ENCODE measurements around the gene LRRTM4. TPM values are rescaled to one million over a fixed set of nuclear protein-coding genes. Genes with fewer than 3 reads are reported as not detected.
"Not testable (repeated sequence)": the region's sequence is repeated elsewhere in the genome, so short reads cannot be mapped to it uniquely, and the experiment has no call there.

LRRTM4 gene
- total and polyA plus RNA-seq, 2 of the 13 experiments (the other 11 are each of a cell fraction or from before 2014, with no cell fraction given) = 1.2 TPM

DNA sequence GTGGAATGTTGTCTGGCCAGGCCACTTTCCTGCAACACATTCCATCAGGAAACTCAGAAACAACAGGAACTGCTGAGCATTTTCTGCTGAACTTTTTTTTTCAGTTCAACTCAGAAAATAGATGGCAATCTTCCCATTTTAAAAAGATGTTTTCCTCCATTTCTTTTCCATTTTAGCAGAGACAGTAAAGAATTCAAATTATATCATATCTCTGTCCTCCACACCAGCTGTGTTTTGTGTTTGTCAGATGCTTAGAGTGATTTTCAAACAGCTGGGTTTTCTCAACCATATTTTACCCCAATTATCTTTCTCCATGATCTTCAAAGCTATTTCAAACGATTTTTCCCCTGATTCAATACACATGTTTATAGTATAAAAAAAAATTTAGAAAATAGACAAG, 713.4 kb downstream of the LRRTM4 start:
- H3K9ac ChIP-seq (ENCODE audit: insufficient read depth, low read depth, low read length) = no peak overlapping the region
- no peaks in the 10 kb centered on the region for H3K36me3 ChIP-seq (replicated peaks in 1 of 2; ENCODE audit: control insufficient read depth in 1 of 2, insufficient read depth in 2 of 2, low read length in 2 of 2)
- H3K4me1 ChIP-seq (ENCODE audit: insufficient read depth, low read length) = no peaks in the 10 kb centered on the region
- no peak for DNase-seq (ENCODE audit: low spot score)
- H3K9me3 ChIP-seq (ENCODE audit: low read length) = no peaks in the 10 kb centered on the region
- 0% methylated on average over 1 of the region's 1 CpG for WGBS (ENCODE audit: low lambda C conversion rate)
- H3K27ac ChIP-seq (ENCODE audit: extremely low read length, insufficient read depth, low read length) = no peak overlapping the region
- intact Hi-C loops (cut with micrococcal nuclease; ENCODE audit: unreplicated experiment) (no loop called here), in situ Hi-C loops (cut with HindIII; ENCODE audit: extremely low pct_ligation_motif_present, low pct_unique_long_range_greater_than_20kb) (no loop called here)
- TF ChIP-seq NONO (IDR thresholded peaks at IDR 0.05) (no peak), NONO (CRISPR knock-in tag; conservative IDR thresholded peaks at IDR 0.05) (no peak), HDAC1 (CRISPR knock-in tag; IDR thresholded peaks at IDR 0.05) (no peak), ZC3H4 (CRISPR knock-in tag; IDR thresholded peaks at IDR 0.05; ENCODE audit: borderline replicate concordance) (no peak), ZBTB7A (CRISPR knock-in tag; IDR thresholded peaks at IDR 0.05) (no peak), TBX2 (CRISPR knock-in tag; IDR thresholded peaks at IDR 0.05; ENCODE audit: borderline replicate concordance) (no peak), KAT2B (IDR thresholded peaks at IDR 0.05; ENCODE audit: borderline replicate concordance, low read depth, low read length) (no peak), ZNF703 (CRISPR knock-in tag; IDR thresholded peaks at IDR 0.05; ENCODE audit: borderline replicate concordance) (no peak)
- ATAC-seq = no peak
- FAIRE-seq = no peak
- H3K4me2 ChIP-seq (ENCODE audit: low read depth, low read length) = no peak overlapping the region
- no peak overlapping the region for H3K4me3 ChIP-seq (replicated peaks in 1 of 3; ENCODE audit: insufficient read depth in 1 of 3, low read depth in 2 of 3, low read length in 3 of 3)
- ChIA-PET POLR2A (no interaction called here), CTCF (ENCODE audit: low intra/inter-chr PET ratio, low total read pairs) (no interaction called here)
- no peaks in the 10 kb centered on the region for H3K79me2 ChIP-seq (ENCODE audit: insufficient read depth, low read length)
- no peak overlapping the region for H2AFZ ChIP-seq (ENCODE audit: low read length)
- no peaks in the 10 kb centered on the region for H3K27me3 ChIP-seq (ENCODE audit: control insufficient read depth in 1 of 2, insufficient read depth in 2 of 2, low read length in 2 of 2)
- H4K20me1 ChIP-seq (ENCODE audit: insufficient read depth, low read length) = no peaks in the 10 kb centered on the region
- no TSS peak for BruUV-seq (replicated peaks)

DNA sequence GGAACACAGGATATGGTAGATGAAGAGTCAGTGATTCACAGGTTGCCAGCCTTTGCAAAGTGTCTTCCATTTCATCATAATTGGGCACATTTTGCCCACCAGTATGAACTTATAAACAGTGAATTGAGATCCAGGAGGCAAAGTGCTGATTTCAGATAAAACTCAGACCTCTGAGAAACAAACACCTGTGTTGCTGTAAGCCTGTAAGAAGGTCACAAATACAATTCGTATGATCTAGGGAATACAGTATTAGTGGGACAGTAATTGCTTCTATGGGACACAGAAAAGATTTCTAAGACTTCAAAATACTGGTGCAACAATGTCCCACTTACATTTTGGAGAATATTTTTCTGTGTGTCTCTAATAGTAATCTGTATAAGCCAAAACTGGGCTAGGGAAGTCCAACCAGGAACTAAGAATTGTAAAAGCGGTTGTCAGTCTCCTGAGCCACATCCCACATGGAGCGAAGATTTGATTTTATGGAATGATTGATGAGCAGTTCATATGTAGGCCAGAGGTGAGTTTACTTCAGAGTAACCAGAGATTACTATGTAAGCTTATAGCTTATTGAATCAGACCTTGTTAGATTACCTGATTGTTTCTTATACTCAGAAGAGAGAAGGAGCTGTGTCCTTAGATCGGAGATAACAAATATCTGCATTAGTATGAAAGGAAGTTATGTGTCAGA, 728.4 kb downstream of the LRRTM4 start:
- no peaks in the 10 kb centered on the region for H3K36me3 ChIP-seq (replicated peaks in 1 of 2; ENCODE audit: control insufficient read depth in 1 of 2, insufficient read depth in 2 of 2, low read length in 2 of 2)
- DNase-seq (ENCODE audit: low spot score) (no peak), FAIRE-seq (no peak), ATAC-seq (no peak)
- H4K20me1 ChIP-seq (ENCODE audit: insufficient read depth, low read length) = no peaks in the 10 kb centered on the region
- no peak overlapping the region for H2AFZ ChIP-seq (ENCODE audit: low read length)
- H3K9me3 ChIP-seq (ENCODE audit: low read length) = no peaks in the 10 kb centered on the region
- TF ChIP-seq ZFP37 (CRISPR knock-in tag; IDR thresholded peaks at IDR 0.05; ENCODE audit: borderline replicate concordance) (no peak), ZNF747 (CRISPR knock-in tag; IDR thresholded peaks at IDR 0.05; ENCODE audit: borderline replicate concordance) (no peak), ZKSCAN5 (CRISPR knock-in tag; IDR thresholded peaks at IDR 0.05) (no peak)
- no peaks in the 10 kb centered on the region for H3K4me1 ChIP-seq (ENCODE audit: insufficient read depth, low read length)
- in situ Hi-C loops (cut with HindIII; ENCODE audit: extremely low pct_ligation_motif_present, low pct_unique_long_range_greater_than_20kb) (no loop called here), intact Hi-C loops (cut with micrococcal nuclease; ENCODE audit: unreplicated experiment) (no loop called here)
- ChIA-PET POLR2A (no interaction called here), CTCF (ENCODE audit: low intra/inter-chr PET ratio, low total read pairs) (no interaction called here)
- H3K4me3 ChIP-seq (replicated peaks in 1 of 3; ENCODE audit: insufficient read depth in 1 of 3, low read depth in 2 of 3, low read length in 3 of 3) = no peak overlapping the region
- no peak overlapping the region for H3K27ac ChIP-seq (ENCODE audit: extremely low read length, insufficient read depth, low read length)
- H3K27me3 ChIP-seq (ENCODE audit: control insufficient read depth in 1 of 2, insufficient read depth in 2 of 2, low read length in 2 of 2) = no peaks in the 10 kb centered on the region
- BruUV-seq (replicated peaks) = no TSS peak
- WGBS (ENCODE audit: low lambda C conversion rate) = 2% methylated on average over 4 of the region's 4 CpGs
- H3K9ac ChIP-seq (ENCODE audit: insufficient read depth, low read depth, low read length) = no peak overlapping the region
- H3K79me2 ChIP-seq (ENCODE audit: insufficient read depth, low read length) = no peaks in the 10 kb centered on the region
- H3K4me2 ChIP-seq (ENCODE audit: low read depth, low read length) = no peak overlapping the region

GRCh38 chr2:76781313-76781712, 740.9 kb downstream of the LRRTM4 start:
- H3K4me1 ChIP-seq (ENCODE audit: insufficient read depth, low read length); POLR2A ChIA-PET; intact Hi-C loops (cut with micrococcal nuclease; ENCODE audit: unreplicated experiment); ATAC-seq; H3K4me3 ChIP-seq (replicated peaks in 1 of 3; ENCODE audit: insufficient read depth in 1 of 3, low read depth in 2 of 3, low read length in 3 of 3); H3K4me2 ChIP-seq (ENCODE audit: low read depth, low read length); DNase-seq (ENCODE audit: low spot score); BruUV-seq (replicated peaks); in situ Hi-C loops (cut with HindIII; ENCODE audit: extremely low pct_ligation_motif_present, low pct_unique_long_range_greater_than_20kb); CTCF ChIA-PET (ENCODE audit: low intra/inter-chr PET ratio, low total read pairs); H3K79me2 ChIP-seq (ENCODE audit: insufficient read depth, low read length); H4K20me1 ChIP-seq (ENCODE audit: insufficient read depth, low read length); H3K9ac ChIP-seq (ENCODE audit: insufficient read depth, low read depth, low read length); H2AFZ ChIP-seq (ENCODE audit: low read length); H3K9me3 ChIP-seq (ENCODE audit: low read length); H3K27me3 ChIP-seq (ENCODE audit: control insufficient read depth in 1 of 2, insufficient read depth in 2 of 2, low read length in 2 of 2); H3K27ac ChIP-seq (ENCODE audit: extremely low read length, insufficient read depth, low read length); FAIRE-seq; H3K36me3 ChIP-seq (replicated peaks in 1 of 2; ENCODE audit: control insufficient read depth in 1 of 2, insufficient read depth in 2 of 2, low read length in 2 of 2): not testable (repeated sequence)
- 60% methylated on average over 22 of the region's 22 CpGs for WGBS (ENCODE audit: low lambda C conversion rate)
